Nucleus accumbens (tissue), 56 donors: ENCODE results near the gene DDIT4.
A peak's percentile ranks its signal among the peaks of the same experiment; 100 is the strongest.
"Not testable (repeated sequence)": the region's sequence is repeated elsewhere in the genome, so short reads cannot be mapped to it uniquely, and the experiment has no call there.

Experiments used
- DNase-seq, 56 donors: peaks; one replicate each; lab custom pipeline; 2025; lab: John Stamatoyannopoulos, UW

Gene DDIT4

GRCh38 chr10:72273410-72274212, at the start of gene DDIT4:
Gene DDIT4 (plus strand): TSS chr10:72273924. CDS start chr10:72274217, 293 bp downstream.
- DNase-seq: peak; percentile 93 to 100 (median 99)

- DNase-seq: not testable (repeated sequence)
Measured at GRCh38 chr10:72224191-72224590, 49.5 kb upstream of the DDIT4 start.

GRCh38 chr10:72226418-72227027, 47.2 kb upstream of the DDIT4 start:
- DNase-seq: peak in 4 of 56 donors; percentile 7 to 20 (median 14)

GRCh38 chr10:72227826-72228225, 45.9 kb upstream of the DDIT4 start:
- no peak for DNase-seq

- DNase-seq: no peak
Measured at GRCh38 chr10:72228318-72228751, 45.4 kb upstream of the DDIT4 start.

- DNase-seq: no peak
Measured at GRCh38 chr10:72229261-72230251, 44.2 kb upstream of the DDIT4 start.

GRCh38 chr10:72233621-72234020, 40.1 kb upstream of the DDIT4 start:
- DNase-seq: no peak

- DNase-seq: no peak
Measured at GRCh38 chr10:72234560-72235095, 39.1 kb upstream of the DDIT4 start.

GRCh38 chr10:72235544-72236279, 38.0 kb upstream of the DDIT4 start:
- no peak for DNase-seq

GRCh38 chr10:72238392-72239175, 35.1 kb upstream of the DDIT4 start:
- DNase-seq: no peak

GRCh38 chr10:72239409-72239808, 34.3 kb upstream of the DDIT4 start:
- DNase-seq: no peak

GRCh38 chr10:72240371-72240770, 33.4 kb upstream of the DDIT4 start:
- no peak for DNase-seq

- no peak for DNase-seq
Measured at GRCh38 chr10:72241691-72242252, 32.0 kb upstream of the DDIT4 start.

- DNase-seq: peak in 24 of 56 donors; percentile 16 to 62 (median 36)
Measured at GRCh38 chr10:72242675-72243074, 31.0 kb upstream of the DDIT4 start.

- peak in 6 of 56 donors; percentile 15 to 47 (median 22) for DNase-seq
Measured at GRCh38 chr10:72243822-72244437, 29.8 kb upstream of the DDIT4 start.

GRCh38 chr10:72244573-72245038, 29.1 kb upstream of the DDIT4 start:
- no peak for DNase-seq

GRCh38 chr10:72245949-72246525, 27.7 kb upstream of the DDIT4 start:
- DNase-seq: no peak
